H9 (cell line): ENCODE data around the gene DNAH11. TPM values are rescaled to one million over a fixed set of nuclear protein-coding genes. Genes with fewer than 3 reads are reported as not detected.
A peak's percentile ranks its signal among the peaks of the same experiment; 100 is the strongest.

ENCODE experiments used
- DNase-seq: peaks from one replicate; pipeline ENCODE4 v3.0.0-alpha.2; 2017
- H2AFZ ChIP-seq: one replicate; pipeline ENCODE4 v1.6.1; 2013; ENCODE audit warnings: mild to moderate bottlenecking, low read length, control low read depth, moderate library complexity
- H2AK5ac ChIP-seq: 2 replicates; pipeline ENCODE4 v1.6.1; 2013; ENCODE audit warnings: low read length, control low read depth, mixed read lengths; ENCODE audit not compliant: insufficient read length
- H2BK120ac ChIP-seq: one replicate; pipeline ENCODE4 v1.6.1; 2013; ENCODE audit warnings: low read depth, mild to moderate bottlenecking, low read length, control low read depth, inconsistent platforms; ENCODE audit not compliant: poor library complexity, severe bottlenecking
- H2BK12ac ChIP-seq: 2 replicates; pipeline ENCODE4 v1.6.1; 2013; ENCODE audit warnings: low read length, control low read depth, mixed read lengths, low read depth; ENCODE audit not compliant: insufficient read length
- H2BK15ac ChIP-seq: 2 replicates; pipeline ENCODE4 v1.6.1; 2013; ENCODE audit warnings: low read depth, low read length, control low read depth
- H2BK20ac ChIP-seq: one replicate; pipeline ENCODE4 v1.6.1; 2013; ENCODE audit warnings: low read depth, mild to moderate bottlenecking, low read length, control low read depth, inconsistent platforms; ENCODE audit not compliant: poor library complexity, severe bottlenecking
- H2BK5ac ChIP-seq: 2 replicates; pipeline ENCODE4 v1.6.1; 2013; ENCODE audit warnings: low read length, control low read depth, mixed read lengths; ENCODE audit not compliant: insufficient read length
- H3K14ac ChIP-seq: 2 replicates; pipeline ENCODE4 v1.6.1; 2013; ENCODE audit warnings: low read length, control low read depth; ENCODE audit not compliant: insufficient read depth
- H3K18ac ChIP-seq: 2 replicates; pipeline ENCODE4 v1.6.1; 2013; ENCODE audit warnings: low read depth, mild to moderate bottlenecking, mixed read lengths, low read length, control low read depth; ENCODE audit not compliant: insufficient read length
- H3K23ac ChIP-seq: 2 replicates; pipeline ENCODE4 v1.6.1; 2013; ENCODE audit warnings: low read length, control low read depth, mixed read lengths, low read depth; ENCODE audit not compliant: insufficient read length
- H3K23me2 ChIP-seq: 2 replicates; pipeline ENCODE4 v1.6.1; 2013; ENCODE audit warnings: low read depth, mild to moderate bottlenecking, mixed read lengths, low read length, control low read depth; ENCODE audit not compliant: insufficient read length, poor library complexity, severe bottlenecking
- H3K27ac ChIP-seq: 2 replicates; pipeline ENCODE4 v1.5.1; 2013; ENCODE audit warnings: low read length, control low read depth, mixed read lengths, low read depth; ENCODE audit not compliant: insufficient read length
- H3K27me3 ChIP-seq: 2 replicates; pipeline ENCODE4 v1.6.1; 2013; ENCODE audit warnings: low read length, control low read depth, inconsistent platforms; ENCODE audit not compliant: insufficient read depth
- H3K4ac ChIP-seq: 2 replicates; pipeline ENCODE4 v1.6.1; 2013; ENCODE audit warnings: low read depth, mild to moderate bottlenecking, control low read depth, inconsistent platforms, low read length, moderate library complexity
- H3K4me1 ChIP-seq: 2 replicates; pipeline ENCODE4 v1.6.1; 2013; ENCODE audit warnings: low read length, control low read depth, inconsistent platforms; ENCODE audit not compliant: insufficient read depth
- H3K4me2 ChIP-seq: 2 replicates; pipeline ENCODE4 v1.6.1; 2013; ENCODE audit warnings: low read length, control low read depth, mixed read lengths; ENCODE audit not compliant: insufficient read length, insufficient read depth
- H3K56ac ChIP-seq: 2 replicates; pipeline ENCODE4 v1.6.1; 2013; ENCODE audit warnings: low read depth, mild to moderate bottlenecking, mixed read lengths, low read length, control low read depth; ENCODE audit not compliant: insufficient read length
- H3K79me1 ChIP-seq: 2 replicates; pipeline ENCODE4 v1.6.1; 2013; ENCODE audit warnings: low read depth, mild to moderate bottlenecking, moderate library complexity, low read length, control low read depth, inconsistent platforms; ENCODE audit not compliant: insufficient read depth, poor library complexity, severe bottlenecking
- H3K79me2 ChIP-seq: 2 replicates; pipeline ENCODE4 v1.6.1; 2013; ENCODE audit warnings: low read length, control low read depth, inconsistent platforms; ENCODE audit not compliant: insufficient read depth
- H3K9ac ChIP-seq: 2 replicates; pipeline ENCODE4 v1.6.1; 2013; ENCODE audit warnings: low read length, control low read depth, mixed read lengths; ENCODE audit not compliant: insufficient read length; ENCODE audit errors: extremely low read depth
- H3K9me3 ChIP-seq: one replicate; pipeline ENCODE4 v1.6.1; 2013; ENCODE audit warnings: low read depth, low read length, inconsistent platforms; ENCODE audit not compliant: control insufficient read depth
- H3T11ph ChIP-seq: one replicate; pipeline ENCODE4 v1.6.1; 2013; ENCODE audit warnings: mild to moderate bottlenecking, low read length, control low read depth, inconsistent platforms
- H4K20me1 ChIP-seq: one replicate; pipeline ENCODE4 v1.6.1; 2013; ENCODE audit not compliant: control insufficient read depth, insufficient read length, insufficient read depth
- H4K5ac ChIP-seq: 2 replicates; pipeline ENCODE4 v1.6.1; 2013; ENCODE audit warnings: low read depth, mild to moderate bottlenecking, mixed read lengths, low read length, control low read depth; ENCODE audit not compliant: insufficient read length
- H4K8ac ChIP-seq: replicated peaks from 2 replicates; pipeline ENCODE4 v1.6.1; 2013; ENCODE audit warnings: low read length, control low read depth, mixed read lengths, low read depth; ENCODE audit not compliant: insufficient read length
- H4K91ac ChIP-seq: 2 replicates; pipeline ENCODE4 v1.6.1; 2013; ENCODE audit warnings: low read depth, mild to moderate bottlenecking, moderate library complexity, mixed read lengths, low read length, control low read depth; ENCODE audit not compliant: insufficient read length
- H3K27ac Mint-ChIP-seq, 3 experiments: 2 replicates in 2 of 3; 3 replicates in 1 of 3; pipeline ENCODE4 v1.8.0; 2020 to 2021; ENCODE audit warnings: mixed read lengths in 3 of 3, mild to moderate bottlenecking in 1 of 3, moderate library complexity in 1 of 3
- H3K27me3 Mint-ChIP-seq: 2 replicates; pipeline ENCODE4 v1.8.0; 2021; ENCODE audit warnings: low read depth, mild to moderate bottlenecking, moderate library complexity, mixed read lengths
- H3K36me3 Mint-ChIP-seq, 3 experiments: 2 replicates in 2 of 3; 3 replicates in 1 of 3; pipeline ENCODE4 v1.8.0; 2020 to 2021; ENCODE audit warnings: low read depth in 3 of 3, mixed read lengths in 3 of 3; ENCODE audit not compliant: insufficient read depth in 1 of 3
- H3K4me1 Mint-ChIP-seq, 2 experiments: 2 replicates each; pipeline ENCODE4 v1.8.0; 2020; ENCODE audit warnings: mixed read lengths in 2 of 2
- H3K4me3 Mint-ChIP-seq, 2 experiments: 2 replicates in 1 of 2; 3 replicates in 1 of 2; pipeline ENCODE4 v1.8.0; 2020 to 2021; ENCODE audit warnings: mild to moderate bottlenecking in 2 of 2, mixed read lengths in 2 of 2, moderate library complexity in 1 of 2
- H3K9me3 Mint-ChIP-seq, 2 experiments: 2 replicates in 1 of 2; 3 replicates in 1 of 2; pipeline ENCODE4 v1.8.0; 2020; ENCODE audit warnings: mild to moderate bottlenecking in 2 of 2, mixed read lengths in 2 of 2, moderate library complexity in 1 of 2
- CTCF ChIP-seq: fragments of 200-600 bp; sonication (generic); conservative IDR thresholded peaks from 3 replicates; pipeline ENCODE4 v1.8.0; 2021; ENCODE audit warnings: antibody characterized with exemption, mild to moderate bottlenecking
- WGBS: extraction: QIAGEN DNeasy Blood & Tissue Kit; methylation state at CpG from one replicate; pipeline ENCODE4 v1.1.7; 2013; ENCODE audit warnings: missing lambda C conversion rate, low lambda C conversion rate, mixed read lengths; ENCODE audit not compliant: insufficient read length; ENCODE audit errors: extremely low coverage; 5-methylcytosine and 5-hydroxymethylcytosine counted together
- total RNA-seq: library from RNA; stranded (reverse); gene quantifications from 2 replicates; pipeline ENCODE4 v1.2.1, GENCODE V29; 2021

Gene DNAH11
- total RNA-seq, 1 experiment from 2014 or later, result 2.5 TPM

DNA sequence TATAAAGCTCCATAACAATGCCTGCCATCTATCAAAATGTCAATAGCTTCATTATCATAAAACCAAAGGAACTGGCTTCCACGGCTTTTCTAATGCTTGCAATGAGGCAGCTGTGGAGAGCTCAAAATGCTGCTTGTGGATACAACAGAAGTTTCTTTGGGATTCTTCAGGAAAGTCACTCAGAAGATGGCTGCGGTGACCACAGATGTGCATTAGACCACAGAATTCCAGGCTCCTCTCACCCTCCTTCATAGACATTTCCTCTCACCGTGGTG is 325.7 kb downstream of the DNAH11 start:
- no peak for DNase-seq
- Histone ChIP-seq H3K27me3 (no peaks in the 10 kb centered on the region), H3K4me1 (peaks cover 28% of the 10 kb centered on the region; the same call in 1 of the 2 replicates), H3K23me2 (no peaks in the 10 kb centered on the region), H3K79me1 (no peaks in the 10 kb centered on the region), H3K9me3 (no peaks in the 10 kb centered on the region), H2BK120ac (no peak overlapping the region), H4K91ac (no peak overlapping the region), H3T11ph (no peak overlapping the region), H2AFZ (no peak overlapping the region), H3K4ac (no peak overlapping the region), H2BK15ac (no peak overlapping the region), H3K18ac (no peak overlapping the region), H4K8ac (no peak overlapping the region), H3K23ac (no peak overlapping the region), H4K20me1 (no peaks in the 10 kb centered on the region), H3K79me2 (no peaks in the 10 kb centered on the region), H2BK20ac (no peak overlapping the region), H2BK5ac (no peak overlapping the region), H3K9ac (no peak overlapping the region), H4K5ac (no peak overlapping the region), H3K27ac (peak overlapping the region; percentile 40), H3K4me2 (peak overlapping the region; percentile 28), H3K14ac (no peak overlapping the region), H2BK12ac (no peak overlapping the region), H3K56ac (no peak overlapping the region), H2AK5ac (no peak overlapping the region)
- Mint-ChIP-seq H3K4me3 (peak overlapping the region in 1 of 2 experiments; percentile 46; a peak in 2 of 5 replicates), H3K27me3 (no peaks in the 10 kb centered on the region), H3K4me1 (peaks cover 63 to 74% of the 10 kb centered on the region in 2 experiments), H3K27ac (peak overlapping the region; percentile 69 to 97 (median 88); a peak in 3 of 7 replicates), H3K36me3 (peaks cover 0 to 5% (median 1%) of the 10 kb centered on the region in 3 experiments; a peak in 3 of 7 replicates), H3K9me3 (no peaks in the 10 kb centered on the region; a peak in 1 of 5 replicates)
- WGBS, result no CpG with 5 or more reads among the region's 3 CpGs
- TF ChIP-seq CTCF, result no peak
